HG03558 (cell line): Measurements from ENCODE around the gene RFPL3.
"Not testable (repeated sequence)": the region's sequence is repeated elsewhere in the genome, so short reads cannot be mapped to it uniquely, and the experiment has no call there.

ENCODE experiments used
- ATAC-seq: cut with Tn5 transposase; IDR thresholded peaks from one replicate; pipeline ENCODE4 v1.9.1; 2021; ENCODE audit warnings: moderate number of reproducible peaks; ENCODE audit not compliant: unreplicated experiment; ENCODE audit errors: extremely low read depth

Gene RFPL3

DNA sequence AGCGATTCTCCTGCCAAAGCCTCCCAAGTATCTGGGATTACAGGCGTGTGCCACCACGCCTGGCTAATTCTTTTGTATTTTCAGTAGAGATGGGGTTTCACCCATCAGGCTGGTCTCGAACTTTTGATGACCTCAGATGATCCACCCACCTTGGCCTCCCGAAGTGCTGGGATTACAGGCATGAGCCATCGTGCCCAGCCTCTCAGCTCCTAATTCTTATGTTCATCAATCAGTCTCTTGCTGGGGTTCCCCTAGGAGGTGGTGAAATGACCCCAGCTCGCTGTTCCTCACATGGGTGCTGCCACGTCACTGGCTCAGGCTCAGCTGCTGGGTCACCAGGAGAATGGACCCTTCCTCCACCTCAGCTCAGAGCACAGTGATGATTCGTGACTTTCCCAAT is at the start of gene RFPL3:
TSS of gene RFPL3 (plus strand) at position 301 of the 400 bp plus-strand sequence. CDS start 205 bp downstream, outside the sequence.
- not testable (repeated sequence) for ATAC-seq

DNA sequence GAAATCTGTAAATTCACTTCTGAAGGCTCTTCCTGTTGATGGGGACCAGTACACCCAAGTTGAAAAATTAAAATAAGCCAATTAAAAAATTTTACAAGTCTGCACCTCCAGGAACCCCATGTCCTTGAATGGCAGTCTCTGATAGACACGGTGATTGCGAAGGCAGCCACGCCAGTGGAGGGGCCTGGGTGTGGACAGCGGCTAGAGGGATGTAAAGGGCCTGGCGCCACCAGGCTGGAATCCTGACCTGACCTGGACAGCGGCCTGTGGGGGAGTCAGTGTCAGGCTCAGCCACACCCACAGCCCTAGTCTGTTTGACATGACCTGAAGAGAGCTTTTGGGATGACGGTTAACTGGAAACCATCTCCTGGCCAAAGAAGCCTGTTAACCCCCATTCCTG is 49.5 kb upstream of the RFPL3 start:
- ATAC-seq = no peak

DNA sequence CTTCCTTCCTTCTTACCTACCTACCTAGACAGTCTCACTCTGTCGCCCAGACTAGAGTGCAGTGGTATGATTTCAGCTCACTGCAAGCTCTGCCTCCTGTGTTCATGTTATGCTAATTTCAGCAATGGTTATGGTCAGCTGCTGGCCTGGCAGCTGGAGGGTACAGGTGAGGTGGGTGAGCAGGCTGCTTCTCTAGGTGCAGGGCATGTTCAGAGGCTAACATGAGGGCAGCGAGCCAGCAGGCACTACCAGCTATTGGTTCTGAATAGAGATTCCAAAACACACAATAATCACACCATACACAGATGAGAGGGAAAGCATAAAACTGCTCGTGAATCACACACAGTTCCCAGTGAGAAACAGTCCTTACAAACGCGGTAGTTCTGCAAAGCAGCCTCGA is 48.7 kb upstream of the RFPL3 start:
- no peak for ATAC-seq

DNA sequence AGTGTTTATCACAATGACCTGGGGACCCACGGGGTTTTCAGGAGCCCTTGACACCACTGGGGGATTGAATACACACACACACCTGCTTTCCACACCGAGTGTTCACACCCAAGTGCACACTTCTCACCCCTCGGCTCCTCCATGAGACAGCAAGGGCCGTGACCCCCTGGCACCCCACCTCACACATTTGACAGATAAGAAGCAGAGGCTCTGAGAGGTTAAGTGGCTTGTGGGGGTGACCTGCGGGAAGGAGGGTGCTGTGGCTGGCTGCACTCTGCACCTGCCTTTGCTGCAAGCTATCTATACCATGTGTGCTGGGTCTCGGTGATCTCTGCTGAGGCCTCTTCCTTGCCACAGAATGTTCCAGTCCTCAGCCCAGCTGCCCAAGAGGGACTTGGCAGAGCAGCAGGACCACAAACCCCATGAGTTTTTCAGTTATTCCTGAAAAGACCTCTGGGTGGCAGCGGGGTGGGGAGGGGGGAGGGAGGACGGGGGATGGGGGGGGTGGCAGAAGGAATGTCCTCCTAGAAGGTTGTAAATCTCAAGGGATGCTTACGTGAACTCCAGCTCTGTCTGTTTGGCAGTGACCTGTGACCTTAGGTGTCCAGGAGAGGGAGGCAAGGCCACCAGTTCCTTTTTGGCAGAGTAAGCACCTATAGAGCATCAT is 47.9 kb upstream of the RFPL3 start:
- ATAC-seq = no peak

DNA sequence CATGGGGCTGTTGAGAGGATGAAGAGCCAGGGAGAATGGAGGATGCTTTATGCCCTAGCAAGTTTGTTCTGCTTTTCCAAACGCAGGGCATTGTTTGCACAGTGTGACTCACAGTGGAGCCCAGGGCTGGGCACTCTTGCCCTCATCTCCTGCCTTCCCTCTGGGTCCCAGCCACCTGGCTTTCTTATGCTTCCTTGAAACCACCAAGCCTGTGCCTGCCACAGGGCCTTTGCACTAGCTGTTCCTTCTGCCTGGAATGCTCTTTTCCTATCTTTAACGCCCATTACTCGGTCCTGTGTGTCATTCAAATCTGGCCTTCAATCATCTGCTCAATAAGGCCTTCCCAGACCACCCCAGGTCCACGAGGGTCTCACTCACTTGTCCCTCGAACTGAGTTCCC is 46.9 kb upstream of the RFPL3 start:
- no peak for ATAC-seq

DNA sequence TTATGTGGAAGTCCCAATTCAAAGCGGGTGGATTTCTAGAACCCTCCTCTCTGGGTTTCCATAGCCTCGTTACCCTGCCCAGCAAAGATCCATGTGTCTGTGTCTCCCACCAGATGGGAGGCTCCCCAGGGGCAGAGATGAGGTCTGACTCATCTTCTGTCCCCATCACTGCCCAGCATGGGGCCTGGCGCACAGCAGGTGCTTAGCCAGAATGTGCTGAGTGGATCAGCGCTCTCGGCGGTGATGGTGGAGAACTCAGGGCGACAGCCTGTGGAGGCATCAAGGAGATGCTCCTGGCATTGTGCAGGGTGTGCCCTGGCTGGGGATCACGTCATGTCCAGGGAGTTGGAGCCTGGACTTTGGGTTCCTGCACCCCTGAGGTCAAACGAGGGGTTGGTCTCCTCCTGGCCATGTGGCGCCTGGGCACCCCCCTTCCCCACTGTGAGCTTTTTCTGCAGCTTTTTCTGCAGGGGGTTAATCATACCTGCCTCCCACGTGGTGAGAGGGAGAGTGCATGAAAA is 46.1 kb upstream of the RFPL3 start:
- no peak for ATAC-seq

DNA sequence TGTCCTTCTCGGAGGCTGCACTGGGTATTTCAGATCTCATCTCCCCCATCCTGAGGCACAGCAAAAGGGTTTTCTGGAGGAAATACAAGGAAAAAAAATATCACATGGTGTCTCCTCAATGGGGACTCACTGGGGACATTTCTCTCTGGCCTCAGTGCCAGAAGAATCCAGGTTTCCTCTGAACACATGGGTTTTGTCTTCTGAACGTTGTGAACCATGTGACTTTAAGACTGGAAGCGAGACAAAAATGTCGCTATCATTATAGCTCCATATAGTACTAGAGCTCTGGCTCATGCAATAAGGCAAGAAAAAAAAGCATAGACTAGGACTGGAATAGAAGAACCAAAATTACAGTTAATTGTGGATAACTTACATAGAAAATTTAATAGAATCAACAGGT is 44.9 kb upstream of the RFPL3 start:
- ATAC-seq = no peak

DNA sequence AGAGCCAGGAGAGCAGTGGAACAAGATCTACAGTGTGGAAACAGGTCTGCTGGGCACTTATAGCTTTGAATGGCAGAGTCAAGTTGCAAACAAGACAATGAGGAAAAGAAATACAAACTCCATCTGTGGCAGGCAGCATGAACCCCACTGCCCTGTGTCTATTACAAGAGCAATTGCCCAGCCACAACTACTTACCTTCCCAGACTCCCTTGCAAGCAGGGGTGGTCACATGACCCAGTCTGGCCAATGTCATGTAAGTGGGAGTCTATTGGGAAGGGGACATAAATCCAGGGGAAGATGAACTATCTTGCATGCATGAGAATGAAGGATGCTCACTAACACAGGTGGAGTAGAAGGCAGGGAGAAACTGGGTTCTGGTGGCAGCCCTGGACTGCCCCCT is 44.1 kb upstream of the RFPL3 start:
- no peak for ATAC-seq

DNA sequence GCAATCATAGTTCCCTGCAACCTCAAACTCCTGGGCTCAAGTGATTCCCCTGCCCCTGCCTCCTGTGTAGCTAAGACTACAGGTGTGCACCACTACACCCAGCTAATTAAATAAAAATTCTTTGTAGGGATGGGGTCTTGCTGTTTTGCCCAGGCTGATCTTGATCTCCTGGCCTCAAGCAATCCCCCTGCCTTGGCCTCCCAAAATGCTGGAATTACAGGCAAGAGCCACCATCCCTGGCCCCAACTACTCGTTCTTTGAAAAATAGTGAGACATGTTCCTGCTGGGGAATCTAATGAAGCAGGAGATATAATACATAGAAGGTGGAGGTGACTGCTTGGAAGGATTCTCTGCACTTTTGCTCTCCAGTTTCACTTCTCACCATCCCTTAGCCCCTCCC is 40.1 kb upstream of the RFPL3 start:
- ATAC-seq = no peak

DNA sequence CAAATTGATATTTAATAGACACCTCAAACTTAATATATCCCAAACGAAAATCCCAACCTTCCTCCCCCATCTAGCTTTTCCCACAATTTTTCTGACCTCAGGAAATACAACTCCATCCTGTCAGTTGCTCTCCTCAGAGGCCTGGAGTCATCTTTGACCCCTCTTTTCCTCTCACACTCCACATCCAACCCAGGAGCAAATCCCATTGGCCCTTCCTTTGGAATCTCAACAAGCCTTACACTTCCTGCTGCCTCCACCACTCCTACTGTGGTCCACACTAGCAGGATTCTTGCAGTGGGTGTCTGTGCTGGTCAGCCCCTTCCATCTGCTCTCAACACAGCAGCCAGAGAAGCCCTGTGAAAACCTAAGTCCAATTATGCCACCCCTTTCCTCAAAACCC is 39.3 kb upstream of the RFPL3 start:
- no peak for ATAC-seq

DNA sequence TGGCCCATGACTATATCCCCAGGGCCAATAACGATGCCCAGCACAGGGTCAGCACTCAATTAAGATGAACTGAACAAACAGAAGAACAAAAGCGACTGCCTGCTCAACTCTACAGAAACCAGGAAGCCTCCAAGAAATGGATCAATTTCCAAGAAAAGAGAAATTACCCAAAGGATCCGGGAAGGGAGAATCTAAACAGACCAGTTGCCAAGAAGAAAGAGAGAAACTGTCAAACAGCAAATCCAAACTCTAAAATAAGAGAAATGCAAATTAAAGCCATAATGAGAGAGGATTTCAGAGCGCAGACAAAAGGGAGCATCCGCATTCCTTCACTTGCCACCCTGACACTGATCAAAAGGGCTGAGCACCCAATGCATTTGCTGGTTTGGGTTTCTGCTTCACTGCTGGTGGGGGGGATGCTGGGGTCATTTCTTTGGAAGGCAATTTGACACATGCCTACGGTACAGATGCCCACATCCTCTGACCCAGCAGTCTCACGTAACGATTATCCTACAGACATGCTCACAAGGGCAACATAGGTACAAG is 37.7 kb upstream of the RFPL3 start:
- no peak for ATAC-seq

DNA sequence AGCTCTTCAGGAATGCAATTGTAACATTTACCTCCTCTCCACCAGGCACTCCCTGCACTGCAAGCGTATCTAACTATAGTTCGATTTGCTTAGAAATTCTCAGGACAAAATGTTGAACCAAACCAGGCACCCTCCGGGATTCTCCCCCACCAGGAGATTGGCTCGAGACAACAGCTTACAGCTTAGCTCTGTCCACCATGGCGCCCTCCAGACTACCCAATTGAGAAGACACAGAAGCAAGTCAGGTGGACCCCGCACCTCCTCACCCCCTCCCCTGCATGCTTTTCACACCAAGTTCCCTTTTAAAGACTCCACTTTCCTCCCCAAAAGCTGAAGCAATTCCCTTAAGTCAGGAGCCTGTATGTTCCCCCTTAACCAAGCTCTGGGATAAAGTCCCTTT is 34.7 kb upstream of the RFPL3 start:
- no peak for ATAC-seq

DNA sequence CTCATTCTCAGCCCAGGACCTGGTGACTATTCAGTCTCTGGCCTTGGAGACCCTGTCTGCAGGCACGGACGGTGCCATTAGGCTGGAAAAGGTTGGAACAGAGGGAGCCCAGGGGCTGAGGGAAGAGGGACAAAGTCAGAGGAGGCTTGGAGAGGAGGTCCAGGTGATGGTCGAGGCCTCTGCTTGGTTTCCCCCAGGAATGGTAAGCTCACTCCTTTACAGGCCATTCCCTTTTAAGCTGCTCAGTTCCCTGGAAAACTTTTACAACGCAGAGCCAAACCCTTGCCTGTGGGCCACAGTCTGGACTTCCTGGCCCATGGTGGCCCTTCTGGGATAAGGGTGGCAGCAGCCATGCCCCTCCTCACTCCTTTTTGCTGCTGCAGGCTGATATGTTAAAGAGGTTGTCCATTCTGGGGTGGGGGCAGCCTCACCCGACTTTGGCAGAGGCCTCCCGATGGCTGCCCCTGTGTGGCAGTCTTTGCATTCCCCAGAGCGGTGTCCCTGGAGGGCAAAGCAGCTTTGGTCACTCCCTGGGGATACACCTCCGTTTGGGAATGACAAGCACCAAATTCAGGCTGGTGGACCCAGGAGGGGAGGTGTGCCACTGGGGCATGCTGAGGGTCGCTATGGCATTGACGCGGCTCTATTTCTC is 34.0 kb upstream of the RFPL3 start:
- ATAC-seq = no peak

DNA sequence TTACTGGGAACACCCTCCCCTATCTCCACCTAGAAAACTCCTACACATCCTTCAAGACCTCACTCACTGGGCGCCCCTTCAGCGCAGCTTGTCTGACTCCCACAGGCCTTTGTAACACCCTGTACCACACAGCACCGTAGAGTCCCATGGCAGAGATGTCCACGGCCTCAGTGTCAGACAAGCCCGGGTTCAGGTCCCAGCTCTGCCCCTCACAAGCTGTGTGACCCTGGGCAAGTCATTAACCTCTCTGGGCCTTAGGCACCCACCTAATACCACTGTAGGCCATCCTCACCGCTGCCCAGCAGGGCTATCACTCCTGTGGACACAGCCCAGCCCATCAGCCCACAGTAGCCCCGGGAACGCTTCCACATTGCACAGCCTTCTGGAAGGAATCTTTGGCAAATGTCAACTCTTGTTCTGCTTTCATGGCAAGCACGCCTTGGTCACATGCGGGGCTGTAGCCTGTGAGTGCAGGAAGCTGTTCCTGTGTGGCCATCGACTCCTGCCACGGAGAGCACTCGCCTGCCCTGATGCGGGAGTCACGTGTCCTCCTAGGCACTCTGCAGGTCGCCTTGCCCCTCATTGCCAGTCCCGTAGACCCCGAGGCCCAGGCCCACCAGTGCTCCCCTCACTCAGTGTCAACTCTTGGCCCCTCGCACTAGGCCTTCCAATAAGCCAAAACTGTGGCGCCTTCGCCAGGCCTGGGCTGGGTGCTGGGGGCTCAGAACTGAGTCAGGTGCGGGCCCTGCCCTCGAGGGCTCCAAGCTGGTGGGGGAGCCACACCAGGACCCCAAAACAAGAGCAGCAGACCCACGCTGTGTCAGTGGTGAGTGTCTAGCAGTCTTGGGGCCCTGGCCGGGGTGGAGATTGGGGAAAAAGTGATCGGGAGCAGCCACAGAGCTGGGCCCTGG is 32.9 kb upstream of the RFPL3 start:
- no peak for ATAC-seq

DNA sequence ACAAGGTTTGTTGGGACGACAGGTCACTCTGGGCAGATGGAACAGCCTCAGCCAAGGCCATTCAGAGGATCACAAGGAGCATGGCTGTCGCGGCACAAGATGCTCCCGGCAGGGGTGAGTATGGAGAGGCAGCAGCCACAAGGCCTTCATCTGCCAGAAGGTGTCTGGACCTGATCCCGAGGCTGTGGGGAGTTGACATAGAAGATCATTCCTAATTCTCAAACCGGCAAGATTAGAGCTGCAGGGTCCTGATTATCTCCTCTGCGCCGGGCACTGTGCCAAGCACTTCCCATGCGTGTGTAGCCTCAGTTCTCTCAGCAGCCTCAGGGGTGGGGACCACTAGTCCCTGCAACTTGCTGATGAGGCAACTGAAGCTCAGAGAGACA is 32.3 kb upstream of the RFPL3 start:
- no peak for ATAC-seq

DNA sequence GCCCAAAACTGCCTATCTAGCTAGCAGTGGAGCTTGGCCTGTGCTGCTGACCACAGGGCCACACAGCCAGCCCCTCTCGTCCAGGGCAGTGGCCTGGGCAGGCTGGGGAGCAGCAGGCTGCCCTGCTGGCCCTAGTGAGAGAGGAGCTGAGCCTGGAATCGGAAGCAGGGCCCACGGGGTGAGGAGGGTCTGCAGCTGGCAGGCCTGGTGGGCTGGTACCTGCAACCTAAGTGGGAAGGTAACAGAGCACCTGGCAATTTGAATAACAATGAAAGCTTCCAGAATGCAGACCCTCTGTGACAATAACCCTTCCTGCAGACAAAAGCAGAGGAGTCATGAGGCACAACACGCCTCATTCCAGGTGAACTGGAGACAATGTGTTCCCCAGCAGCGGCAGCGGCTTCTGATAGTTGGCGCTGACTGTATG is 31.8 kb upstream of the RFPL3 start:
- ATAC-seq = no peak

DNA sequence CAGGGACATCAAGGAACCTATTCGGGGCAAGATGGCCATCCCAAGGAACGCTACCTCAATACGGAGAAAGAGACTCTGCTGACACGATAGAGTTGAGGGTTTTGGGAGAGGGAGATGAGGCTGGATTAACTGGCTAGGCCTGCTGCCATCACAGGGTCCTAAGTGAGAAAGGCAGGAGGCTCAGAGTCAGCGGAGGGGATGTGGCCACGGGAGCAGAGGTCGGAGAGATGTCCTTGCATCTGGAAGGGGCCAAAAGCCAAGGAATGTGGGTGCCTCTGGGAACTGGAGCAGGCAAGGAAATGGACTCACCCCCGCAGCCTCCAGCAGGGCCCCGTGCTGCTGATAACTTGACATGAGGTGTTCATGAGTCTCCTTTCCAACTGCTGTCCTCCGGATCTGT is 31.0 kb upstream of the RFPL3 start:
- no peak for ATAC-seq

DNA sequence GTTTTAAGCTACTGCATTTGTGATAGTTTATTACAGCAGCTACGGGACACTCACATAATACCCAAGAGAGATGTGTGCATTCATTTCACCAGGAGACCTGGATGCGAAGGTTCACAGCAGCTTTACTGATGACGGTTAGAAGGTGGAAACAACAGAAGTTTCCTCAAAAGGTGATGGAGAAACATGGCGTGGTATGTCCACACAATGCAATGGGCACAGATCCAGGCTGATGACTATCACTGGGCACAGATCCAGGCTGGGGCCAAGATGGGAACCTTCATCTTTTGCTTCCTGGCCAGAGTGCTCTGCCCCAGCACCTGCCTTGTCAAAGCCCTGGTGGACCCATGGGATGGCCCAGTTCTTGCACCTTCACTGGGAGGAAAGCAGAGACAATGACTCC is 30.6 kb upstream of the RFPL3 start:
- no peak for ATAC-seq

DNA sequence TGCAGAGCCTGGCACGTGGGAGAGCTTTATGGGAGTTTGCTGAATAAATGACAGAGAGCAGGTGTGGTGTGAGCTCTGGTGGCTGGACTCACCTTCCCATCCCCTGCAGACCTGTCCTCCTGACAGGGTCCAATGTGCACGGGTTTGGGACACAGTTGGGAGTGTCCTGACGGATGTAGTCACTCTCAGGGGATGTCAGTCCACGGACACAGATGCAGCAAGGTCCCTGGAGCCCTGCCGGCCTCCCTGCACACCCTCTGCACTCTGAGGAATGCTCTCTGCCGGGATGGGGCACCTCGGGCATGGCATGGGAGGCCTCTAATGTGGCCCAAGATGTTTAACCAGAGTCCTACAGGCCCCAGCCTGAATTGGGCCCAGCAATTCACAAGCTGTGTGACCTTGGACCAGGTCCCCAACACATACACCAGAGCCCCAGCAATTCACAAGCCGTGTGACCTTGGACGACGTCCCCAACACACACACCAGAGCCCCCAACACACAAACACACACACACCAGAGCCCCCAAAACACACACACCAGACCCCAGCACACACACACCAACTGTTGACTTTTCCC is 30.0 kb upstream of the RFPL3 start:
- no peak for ATAC-seq
